ENCODE measurements around the gene CEP57L1.

GRCh38 chr6:109118337-109118736 lies 23.0 kb downstream of the CEP57L1 start:
- TF ChIP-seq CTCF (conservative IDR thresholded peaks at IDR 0.05 in 1 of 2, IDR thresholded peaks at IDR 0.05 in 1 of 2; ENCODE audit: low read depth in 1 of 2, low read length in 2 of 2) (no peak), EZH2 (IDR thresholded peaks at IDR 0.05; ENCODE audit: low read length, missing control alignments) (no peak)

Measured in fibroblast of lung (primary cell).